Activated CD4-positive, alpha-beta T cell treated with anti-CD3 and anti-CD28 coated beads, Interleukin-2, amount 50 U/mL, for 24 hours (primary cell): Measurements from ENCODE around the gene ZNF800.
A peak's percentile ranks its signal among the peaks of the same experiment; 100 is the strongest.

Source experiments
- DNase-seq, 2 donors: peaks; one replicate each; pipeline ENCODE4 v3.0.0-alpha.2; 2020; ENCODE audit warnings: low read depth in 1 of 2, low spot score in 1 of 2

Gene ZNF800

GRCh38 chr7:127349881-127350280 is 42.6 kb downstream of the ZNF800 start:
- no peak for DNase-seq

- no peak for DNase-seq
These were observed 44.3 kb downstream of the ZNF800 start for GRCh38 chr7:127348247-127348631.

- DNase-seq, result peak; percentile 46 to 60
These were observed 44.8 kb downstream of the ZNF800 start for GRCh38 chr7:127347567-127348246.

GRCh38 chr7:127346575-127347256 is 45.8 kb downstream of the ZNF800 start:
- no peak for DNase-seq

GRCh38 chr7:127342596-127342995 is 49.9 kb downstream of the ZNF800 start:
- no peak for DNase-seq

GRCh38 chr7:127338122-127338521 is 54.4 kb downstream of the ZNF800 start:
- DNase-seq, result no peak

- DNase-seq, result no peak
These were observed 54.9 kb downstream of the ZNF800 start for GRCh38 chr7:127337581-127337980.

- no peak for DNase-seq
These were observed 56.0 kb downstream of the ZNF800 start for GRCh38 chr7:127336458-127336857.

GRCh38 chr7:127332880-127333279 is 59.6 kb downstream of the ZNF800 start:
- no peak for DNase-seq

- no peak for DNase-seq
These were observed 62.4 kb downstream of the ZNF800 start for GRCh38 chr7:127330070-127330469.

GRCh38 chr7:127322832-127323493 is 69.5 kb downstream of the ZNF800 start:
- DNase-seq, result no peak

- DNase-seq, result no peak
These were observed 70.2 kb downstream of the ZNF800 start for GRCh38 chr7:127322351-127322750.

GRCh38 chr7:127320974-127321373 is 71.5 kb downstream of the ZNF800 start:
- DNase-seq, result no peak
